OCI-M1 (cell line): ENCODE results near the gene RTN4R.
A peak's percentile ranks its signal among the peaks of the same experiment; 100 is the strongest.
"Not testable (repeated sequence)": the region's sequence is repeated elsewhere in the genome, so short reads cannot be mapped to it uniquely, and the experiment has no call there.

ENCODE experiments used
- DNase-seq: peaks from one replicate; lab custom pipeline; 2025; lab: John Stamatoyannopoulos, UW

The RTN4R gene

GRCh38 chr22:20286784-20287423 is 18.8 kb upstream of the RTN4R start:
- DNase-seq = not testable (repeated sequence)

- not testable (repeated sequence) for DNase-seq
These were observed 18.2 kb upstream of the RTN4R start for GRCh38 chr22:20286312-20286660.

GRCh38 chr22:20285473-20286311 is 17.6 kb upstream of the RTN4R start:
- DNase-seq = peak; percentile 89

- no peak for DNase-seq
These were observed 16.5 kb upstream of the RTN4R start for GRCh38 chr22:20284471-20285086.

GRCh38 chr22:20283674-20284066 is 15.6 kb upstream of the RTN4R start:
- no peak for DNase-seq

GRCh38 chr22:20282901-20283673 is 15.0 kb upstream of the RTN4R start:
- no peak for DNase-seq

- no peak for DNase-seq
These were observed 13.8 kb upstream of the RTN4R start for GRCh38 chr22:20281891-20282290.

GRCh38 chr22:20281473-20281872 is 13.4 kb upstream of the RTN4R start:
- not testable (repeated sequence) for DNase-seq

GRCh38 chr22:20280866-20281265 is 12.7 kb upstream of the RTN4R start:
- DNase-seq = no peak

- DNase-seq = not testable (repeated sequence)
These were observed 12.0 kb upstream of the RTN4R start for GRCh38 chr22:20280163-20280562.

- DNase-seq = peak; percentile 32
These were observed 11.6 kb upstream of the RTN4R start for GRCh38 chr22:20279662-20280134.

GRCh38 chr22:20278726-20279490 is 10.8 kb upstream of the RTN4R start:
- DNase-seq = not testable (repeated sequence)

GRCh38 chr22:20277936-20278635 is 10.0 kb upstream of the RTN4R start:
- DNase-seq = not testable (repeated sequence)

- DNase-seq = no peak
These were observed 8.3 kb upstream of the RTN4R start for GRCh38 chr22:20276468-20276867.

- DNase-seq = no peak
These were observed 7.7 kb upstream of the RTN4R start for GRCh38 chr22:20275836-20276235.

GRCh38 chr22:20275325-20275724 is 7.2 kb upstream of the RTN4R start:
- not testable (repeated sequence) for DNase-seq

- DNase-seq = not testable (repeated sequence)
These were observed 6.3 kb upstream of the RTN4R start for GRCh38 chr22:20274374-20274773.

GRCh38 chr22:20273758-20274181 is 5.7 kb upstream of the RTN4R start:
- DNase-seq = no peak

- no peak for DNase-seq
These were observed 4.6 kb upstream of the RTN4R start for GRCh38 chr22:20272700-20273099.

GRCh38 chr22:20272174-20272573 is 4.1 kb upstream of the RTN4R start:
- no peak for DNase-seq
